ENCODE measurements around the gene CRB1.

The CRB1 gene

GRCh38 chr1:197268012-197268411, at the start of gene CRB1:
TSS of gene CRB1 (plus strand) at chr1:197268252. CDS start at chr1:197268413, 161 bp downstream.
- DNase-seq (ENCODE audit: low spot score) = no peak

GRCh38 chr1:197218857-197219256, 49.2 kb upstream of the CRB1 start:
- DNase-seq (ENCODE audit: low spot score) = no peak

- DNase-seq (ENCODE audit: low spot score) = peak; percentile 13
These were observed 45.9 kb upstream of the CRB1 start for GRCh38 chr1:197222025-197222685.

GRCh38 chr1:197222780-197223179, 45.3 kb upstream of the CRB1 start:
- no peak for DNase-seq (ENCODE audit: low spot score)

GRCh38 chr1:197224160-197224559, 43.9 kb upstream of the CRB1 start:
- peak; percentile 29 for DNase-seq (ENCODE audit: low spot score)

GRCh38 chr1:197225611-197226010, 42.4 kb upstream of the CRB1 start:
- no peak for DNase-seq (ENCODE audit: low spot score)

GRCh38 chr1:197234581-197234980, 33.5 kb upstream of the CRB1 start:
- no peak for DNase-seq (ENCODE audit: low spot score)

- no peak for DNase-seq (ENCODE audit: low spot score)
These were observed 32.7 kb upstream of the CRB1 start for GRCh38 chr1:197235355-197235754.

GRCh38 chr1:197247465-197247864, 20.6 kb upstream of the CRB1 start:
- DNase-seq (ENCODE audit: low spot score) = no peak

GRCh38 chr1:197249324-197249723, 18.7 kb upstream of the CRB1 start:
- no peak for DNase-seq (ENCODE audit: low spot score)

GRCh38 chr1:197250616-197251015, 17.4 kb upstream of the CRB1 start:
- no peak for DNase-seq (ENCODE audit: low spot score)

GRCh38 chr1:197252973-197253372, 15.1 kb upstream of the CRB1 start:
- no peak for DNase-seq (ENCODE audit: low spot score)

GRCh38 chr1:197254866-197255265, 13.2 kb upstream of the CRB1 start:
- no peak for DNase-seq (ENCODE audit: low spot score)

GRCh38 chr1:197264936-197265567, 3.0 kb upstream of the CRB1 start:
- no peak for DNase-seq (ENCODE audit: low spot score)

- DNase-seq (ENCODE audit: low spot score) = no peak
These were observed 1.0 kb downstream of the CRB1 start for GRCh38 chr1:197269053-197269452.

- DNase-seq (ENCODE audit: low spot score) = peak; percentile 52
These were observed 4.7 kb downstream of the CRB1 start for GRCh38 chr1:197272791-197273190.

- no peak for DNase-seq (ENCODE audit: low spot score)
These were observed 9.1 kb downstream of the CRB1 start for GRCh38 chr1:197277166-197277565.

GRCh38 chr1:197284325-197284724, 16.3 kb downstream of the CRB1 start:
- DNase-seq (ENCODE audit: low spot score) = peak; percentile 52

GRCh38 chr1:197284966-197285365, 16.9 kb downstream of the CRB1 start:
- DNase-seq (ENCODE audit: low spot score) = no peak

- DNase-seq (ENCODE audit: low spot score) = peak; percentile 80
These were observed 17.6 kb downstream of the CRB1 start for GRCh38 chr1:197285526-197286205.

GRCh38 chr1:197286634-197287033, 18.6 kb downstream of the CRB1 start:
- DNase-seq (ENCODE audit: low spot score) = no peak

GRCh38 chr1:197287863-197288262, 19.8 kb downstream of the CRB1 start:
- DNase-seq (ENCODE audit: low spot score) = no peak

GRCh38 chr1:197302775-197303174, 34.7 kb downstream of the CRB1 start:
- DNase-seq (ENCODE audit: low spot score) = peak; percentile 87

Measured in kidney tubule cell (primary cell).